Measurements from ENCODE around the gene SPRR5. TPM values are rescaled to one million over a fixed set of nuclear protein-coding genes. Genes with fewer than 3 reads are reported as not detected.

SPRR5 gene
- total RNA-seq, 1 experiment from 2014 or later, result not detected

DNA sequence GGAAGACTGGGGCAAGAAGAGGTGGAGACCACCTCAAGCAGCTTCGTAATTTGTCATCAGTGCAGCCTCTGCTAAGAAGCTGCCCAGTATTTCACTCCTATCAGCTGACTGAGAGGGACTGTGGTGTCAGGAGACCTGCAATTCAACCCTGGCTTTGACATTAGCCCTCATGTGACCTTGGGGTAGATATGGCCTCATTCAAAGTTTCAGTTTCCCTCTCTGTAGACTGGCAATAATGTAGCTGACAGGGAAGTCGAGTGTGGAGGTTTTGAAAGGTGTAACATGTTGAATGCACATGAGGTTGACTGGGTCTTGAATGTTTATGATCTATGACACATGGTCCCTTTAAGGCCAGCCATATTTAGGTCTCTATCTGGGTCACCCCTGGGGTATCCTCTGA, 21.2 kb downstream of the SPRR5 start:
- no peaks in the 10 kb centered on the region for H3K36me3 ChIP-seq (ENCODE audit: insufficient read depth, low read length)
- H3K27me3 ChIP-seq (ENCODE audit: low read length), result no peaks in the 10 kb centered on the region
- peaks cover 22% of the 10 kb centered on the region for H3K4me1 ChIP-seq (ENCODE audit: low read length)
- no peaks in the 10 kb centered on the region for H3K9me3 ChIP-seq (ENCODE audit: low read length)
- no peak overlapping the region for H3K9ac ChIP-seq (ENCODE audit: low read length)
- H3K4me2 ChIP-seq (ENCODE audit: low read depth, low read length, poor library complexity, severe bottlenecking), result peak overlapping the region; percentile 25
- H3K4me3 ChIP-seq (ENCODE audit: low read length), result no peak overlapping the region
- DNase-seq, result no peak
- no peaks in the 10 kb centered on the region for H3K79me2 ChIP-seq (ENCODE audit: low read length)
- H4K20me1 ChIP-seq (ENCODE audit: insufficient read depth, low read depth, low read length), result no peaks in the 10 kb centered on the region
- H2AFZ ChIP-seq (ENCODE audit: low read length), result no peak overlapping the region; the same call in 1 of the 2 replicates
- no peak overlapping the region for H3K27ac ChIP-seq (ENCODE audit: low read length)
- no peaks in the 10 kb centered on the region for H3K9me2 ChIP-seq (replicated peaks; ENCODE audit: insufficient read depth, low read length)

DNA sequence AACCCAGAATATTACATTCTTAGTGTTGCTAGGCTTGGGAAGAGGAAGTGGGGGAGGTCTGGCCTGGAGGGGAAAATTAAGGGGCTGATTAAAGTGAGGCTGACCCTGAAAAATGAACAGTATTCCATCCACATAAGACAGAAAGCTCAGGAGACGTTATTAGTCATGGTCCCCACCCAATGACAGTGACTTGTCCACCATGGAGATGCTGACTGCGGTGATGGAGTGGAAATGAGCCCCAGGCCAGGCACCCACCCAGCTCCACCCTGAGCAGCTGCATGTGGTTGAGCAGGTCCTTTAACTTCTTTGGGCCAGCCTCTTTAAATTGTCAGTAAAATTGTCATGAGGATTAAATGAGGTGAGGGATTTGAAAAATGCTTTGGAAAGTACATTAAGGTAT, 22.0 kb downstream of the SPRR5 start:
- H3K9me3 ChIP-seq (ENCODE audit: low read length), result no peaks in the 10 kb centered on the region

DNA sequence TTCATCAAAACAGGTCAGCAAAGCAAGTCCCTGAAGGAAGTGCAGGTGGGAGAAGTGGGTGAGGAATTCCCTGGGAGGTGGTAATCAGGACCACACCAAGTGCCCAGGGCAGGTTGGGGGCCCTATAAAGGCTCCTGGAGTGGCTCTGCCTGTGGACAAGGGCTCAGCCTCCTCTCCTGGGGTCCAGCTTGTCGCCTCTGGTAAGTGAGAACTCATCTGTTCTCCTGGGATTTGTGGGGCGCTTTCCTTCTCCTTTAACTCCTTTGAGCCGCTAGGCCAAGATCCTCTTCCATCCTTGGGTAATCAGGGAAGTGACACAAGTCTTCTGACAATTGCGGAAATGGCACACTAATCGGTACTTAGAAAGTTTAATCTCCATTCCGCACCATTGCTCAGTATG, 23.5 kb downstream of the SPRR5 start, which contains the start of gene SPRR4:
TSS of gene SPRR4 (plus strand) at position 154 of the 400 bp plus-strand sequence. CDS start 1,243 bp downstream, outside the sequence.
- peaks cover 22% of the 10 kb centered on the region for H3K4me1 ChIP-seq (ENCODE audit: low read length)
- no peak within 1 kb of the TSS for H3K4me2 ChIP-seq (ENCODE audit: low read depth, low read length, poor library complexity, severe bottlenecking)
- H3K27ac ChIP-seq (ENCODE audit: low read length), result no peak within 1 kb of the TSS
- no peaks in the 10 kb centered on the region for H3K36me3 ChIP-seq (ENCODE audit: insufficient read depth, low read length)
- no peaks in the 10 kb centered on the region for H3K9me2 ChIP-seq (replicated peaks; ENCODE audit: insufficient read depth, low read length)
- H3K27me3 ChIP-seq (ENCODE audit: low read length), result no peaks in the 10 kb centered on the region
- no peak for DNase-seq
- no peak within 1 kb of the TSS for H3K9ac ChIP-seq (ENCODE audit: low read length)
- H4K20me1 ChIP-seq (ENCODE audit: insufficient read depth, low read depth, low read length), result no peaks in the 10 kb centered on the region
- no peak within 1 kb of the TSS for H2AFZ ChIP-seq (ENCODE audit: low read length)
- no peaks in the 10 kb centered on the region for H3K9me3 ChIP-seq (ENCODE audit: low read length)
- H3K79me2 ChIP-seq (ENCODE audit: low read length), result no peaks in the 10 kb centered on the region
- H3K4me3 ChIP-seq (ENCODE audit: low read length), result no peak within 1 kb of the TSS

More for the DNA sequence above, 22.0 kb downstream of the SPRR5 start:
- no peak overlapping the region for H3K4me2 ChIP-seq (ENCODE audit: low read depth, low read length, poor library complexity, severe bottlenecking)
- no peak overlapping the region for H3K9ac ChIP-seq (ENCODE audit: low read length)
- H4K20me1 ChIP-seq (ENCODE audit: insufficient read depth, low read depth, low read length), result no peaks in the 10 kb centered on the region
- no peak overlapping the region for H3K4me3 ChIP-seq (ENCODE audit: low read length)
- no peak overlapping the region for H2AFZ ChIP-seq (ENCODE audit: low read length)
- no peaks in the 10 kb centered on the region for H3K36me3 ChIP-seq (ENCODE audit: insufficient read depth, low read length)
- no peaks in the 10 kb centered on the region for H3K27me3 ChIP-seq (ENCODE audit: low read length)
- no peaks in the 10 kb centered on the region for H3K79me2 ChIP-seq (ENCODE audit: low read length)
- no peak overlapping the region for H3K27ac ChIP-seq (ENCODE audit: low read length)
- DNase-seq, result no peak
- H3K9me2 ChIP-seq (replicated peaks; ENCODE audit: insufficient read depth, low read length), result no peaks in the 10 kb centered on the region
- peaks cover 22% of the 10 kb centered on the region for H3K4me1 ChIP-seq (ENCODE audit: low read length)

DNA sequence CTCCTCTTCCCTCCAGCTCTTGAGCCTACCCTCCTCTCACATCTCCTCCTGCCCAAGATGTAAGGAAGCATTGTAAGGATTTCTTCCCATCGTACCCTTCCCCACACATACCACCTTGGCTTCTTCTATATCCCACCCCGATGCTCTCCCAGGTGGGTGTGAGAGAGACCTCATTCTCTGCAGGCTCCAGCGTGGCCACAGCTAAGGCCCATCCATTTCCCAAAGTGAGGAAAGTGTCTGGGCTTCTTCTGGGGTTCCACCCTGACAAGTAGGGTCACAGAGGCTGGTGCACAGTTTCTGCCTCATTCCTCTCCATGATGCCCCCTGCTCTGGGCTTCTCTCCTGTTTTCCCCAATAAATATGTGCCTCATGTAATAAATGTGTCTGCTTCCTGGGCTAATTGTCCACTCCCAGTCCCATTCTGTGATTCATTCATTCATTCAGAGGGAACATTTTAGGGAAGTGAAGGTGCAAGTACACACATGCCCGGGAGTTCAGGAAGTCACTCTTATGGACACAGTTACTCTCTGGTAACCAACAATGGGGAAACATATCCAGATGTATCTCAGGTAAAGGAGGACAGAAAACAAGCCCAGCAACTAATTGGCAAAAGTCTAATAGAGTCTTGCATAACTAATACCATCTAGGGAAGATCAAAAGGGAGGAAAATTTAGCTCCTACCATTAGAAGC, 25.3 kb downstream of the SPRR5 start:
- no peaks in the 10 kb centered on the region for H3K79me2 ChIP-seq (ENCODE audit: low read length)
- no peak overlapping the region for H3K4me3 ChIP-seq (ENCODE audit: low read length)
- no peaks in the 10 kb centered on the region for H3K9me3 ChIP-seq (ENCODE audit: low read length)
- H2AFZ ChIP-seq (ENCODE audit: low read length), result no peak overlapping the region
- no peaks in the 10 kb centered on the region for H3K27me3 ChIP-seq (ENCODE audit: low read length)
- H3K4me2 ChIP-seq (ENCODE audit: low read depth, low read length, poor library complexity, severe bottlenecking), result no peak overlapping the region
- no peak overlapping the region for H3K9ac ChIP-seq (ENCODE audit: low read length)
- no peaks in the 10 kb centered on the region for H3K9me2 ChIP-seq (replicated peaks; ENCODE audit: insufficient read depth, low read length)
- no peaks in the 10 kb centered on the region for H3K36me3 ChIP-seq (ENCODE audit: insufficient read depth, low read length)
- H3K27ac ChIP-seq (ENCODE audit: low read length), result no peak overlapping the region
- peaks cover 25% of the 10 kb centered on the region for H3K4me1 ChIP-seq (ENCODE audit: low read length)
- no peaks in the 10 kb centered on the region for H4K20me1 ChIP-seq (ENCODE audit: insufficient read depth, low read depth, low read length)
- no peak for DNase-seq

- H4K20me1 ChIP-seq (ENCODE audit: insufficient read depth, low read depth, low read length), result no peaks in the 10 kb centered on the region
- no peaks in the 10 kb centered on the region for H3K79me2 ChIP-seq (ENCODE audit: low read length)
- H3K4me2 ChIP-seq (ENCODE audit: low read depth, low read length, poor library complexity, severe bottlenecking), result no peak overlapping the region
- no peaks in the 10 kb centered on the region for H3K27me3 ChIP-seq (ENCODE audit: low read length)
- no peak overlapping the region for H3K27ac ChIP-seq (ENCODE audit: low read length)
- no peak for DNase-seq
- H3K4me3 ChIP-seq (ENCODE audit: low read length), result no peak overlapping the region
- no peaks in the 10 kb centered on the region for H3K9me3 ChIP-seq (ENCODE audit: low read length)
- H3K9me2 ChIP-seq (replicated peaks; ENCODE audit: insufficient read depth, low read length), result no peaks in the 10 kb centered on the region
- H2AFZ ChIP-seq (ENCODE audit: low read length), result no peak overlapping the region
- H3K4me1 ChIP-seq (ENCODE audit: low read length), result peaks cover 35% of the 10 kb centered on the region
- no peaks in the 10 kb centered on the region for H3K36me3 ChIP-seq (ENCODE audit: insufficient read depth, low read length)
- H3K9ac ChIP-seq (ENCODE audit: low read length), result no peak overlapping the region
These were observed 29.7 kb downstream of the SPRR5 start for GRCh38 chr1:152976688-152977087.

- H3K4me3 ChIP-seq (ENCODE audit: low read length), result no peak overlapping the region
- no peaks in the 10 kb centered on the region for H3K9me3 ChIP-seq (ENCODE audit: low read length)
- peaks cover 35% of the 10 kb centered on the region for H3K4me1 ChIP-seq (ENCODE audit: low read length)
- H3K9ac ChIP-seq (ENCODE audit: low read length), result no peak overlapping the region
- no peak overlapping the region for H2AFZ ChIP-seq (ENCODE audit: low read length)
- H4K20me1 ChIP-seq (ENCODE audit: insufficient read depth, low read depth, low read length), result no peaks in the 10 kb centered on the region
- no peak overlapping the region for H3K4me2 ChIP-seq (ENCODE audit: low read depth, low read length, poor library complexity, severe bottlenecking)
- H3K27me3 ChIP-seq (ENCODE audit: low read length), result no peaks in the 10 kb centered on the region
- no peaks in the 10 kb centered on the region for H3K79me2 ChIP-seq (ENCODE audit: low read length)
- no peaks in the 10 kb centered on the region for H3K9me2 ChIP-seq (replicated peaks; ENCODE audit: insufficient read depth, low read length)
- no peak overlapping the region for H3K27ac ChIP-seq (ENCODE audit: low read length)
- H3K36me3 ChIP-seq (ENCODE audit: insufficient read depth, low read length), result no peaks in the 10 kb centered on the region
- no peak for DNase-seq
These were observed 30.6 kb downstream of the SPRR5 start for GRCh38 chr1:152977614-152978013.

GRCh38 chr1:152980676-152981075, 33.7 kb downstream of the SPRR5 start:
- H3K4me2 ChIP-seq (ENCODE audit: low read depth, low read length, poor library complexity, severe bottlenecking), result no peak overlapping the region
- no peak overlapping the region for H3K9ac ChIP-seq (ENCODE audit: low read length)
- H4K20me1 ChIP-seq (ENCODE audit: insufficient read depth, low read depth, low read length), result no peaks in the 10 kb centered on the region
- no peaks in the 10 kb centered on the region for H3K36me3 ChIP-seq (ENCODE audit: insufficient read depth, low read length)
- no peaks in the 10 kb centered on the region for H3K9me2 ChIP-seq (replicated peaks; ENCODE audit: insufficient read depth, low read length)
- no peaks in the 10 kb centered on the region for H3K79me2 ChIP-seq (ENCODE audit: low read length)
- no peak overlapping the region for H3K4me3 ChIP-seq (ENCODE audit: low read length)
- H3K9me3 ChIP-seq (ENCODE audit: low read length), result no peaks in the 10 kb centered on the region
- H3K4me1 ChIP-seq (ENCODE audit: low read length), result peaks cover 35% of the 10 kb centered on the region
- H2AFZ ChIP-seq (ENCODE audit: low read length), result no peak overlapping the region
- H3K27ac ChIP-seq (ENCODE audit: low read length), result no peak overlapping the region
- no peak for DNase-seq
- H3K27me3 ChIP-seq (ENCODE audit: low read length), result no peaks in the 10 kb centered on the region

- H3K27ac ChIP-seq (ENCODE audit: low read length), result no peak overlapping the region
- H3K4me3 ChIP-seq (ENCODE audit: low read length), result no peak overlapping the region
- no peak overlapping the region for H2AFZ ChIP-seq (ENCODE audit: low read length)
- no peak overlapping the region for H3K4me2 ChIP-seq (ENCODE audit: low read depth, low read length, poor library complexity, severe bottlenecking)
- H4K20me1 ChIP-seq (ENCODE audit: insufficient read depth, low read depth, low read length), result no peaks in the 10 kb centered on the region
- DNase-seq, result no peak
- H3K27me3 ChIP-seq (ENCODE audit: low read length), result no peaks in the 10 kb centered on the region
- H3K9me2 ChIP-seq (replicated peaks; ENCODE audit: insufficient read depth, low read length), result no peaks in the 10 kb centered on the region
- H3K9ac ChIP-seq (ENCODE audit: low read length), result no peak overlapping the region
- no peaks in the 10 kb centered on the region for H3K36me3 ChIP-seq (ENCODE audit: insufficient read depth, low read length)
- peaks cover 35% of the 10 kb centered on the region for H3K4me1 ChIP-seq (ENCODE audit: low read length)
- no peaks in the 10 kb centered on the region for H3K9me3 ChIP-seq (ENCODE audit: low read length)
- H3K79me2 ChIP-seq (ENCODE audit: low read length), result no peaks in the 10 kb centered on the region
These were observed 34.3 kb downstream of the SPRR5 start for GRCh38 chr1:152981146-152981871.
